ENCODE data around the gene NHLH1.
A peak's percentile ranks its signal among the peaks of the same experiment; 100 is the strongest.

NHLH1 gene

GRCh38 chr1:160415696-160416290, 48.9 kb downstream of the NHLH1 start (continued):
- no peak for TF ChIP-seq PATZ1 (CRISPR knock-in tag; IDR thresholded peaks at IDR 0.05; ENCODE audit: borderline replicate concordance)
- TF ChIP-seq TCF4 (CRISPR knock-in tag; IDR thresholded peaks at IDR 0.05; ENCODE audit: borderline replicate concordance): no peak

DNA sequence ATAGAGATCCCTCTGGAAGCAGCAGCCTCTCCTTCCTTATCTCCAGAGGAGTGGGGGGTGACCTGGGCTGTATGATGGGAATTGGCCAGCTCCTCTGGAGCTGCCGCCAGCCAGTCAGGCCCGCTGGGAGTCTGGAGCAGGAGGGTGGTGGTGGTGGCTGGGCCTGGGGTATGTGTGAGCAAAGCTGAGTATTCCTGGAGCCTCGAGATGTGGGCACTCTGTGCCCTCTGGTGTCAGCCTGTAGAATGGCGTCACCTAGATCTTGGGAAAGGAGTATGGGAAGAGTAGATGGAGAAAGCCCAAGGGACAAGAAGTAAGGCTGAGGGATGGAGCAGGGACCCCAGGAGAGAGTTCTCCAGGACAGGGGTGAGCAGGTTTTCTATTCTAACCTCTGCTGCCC, 49.5 kb downstream of the NHLH1 start:
- ATAC-seq: peak; percentile 96
- TF ChIP-seq TOX (CRISPR knock-in tag; IDR thresholded peaks at IDR 0.05; ENCODE audit: borderline replicate concordance) (no peak), PATZ1 (CRISPR knock-in tag; IDR thresholded peaks at IDR 0.05; ENCODE audit: borderline replicate concordance) (no peak), ZNF70 (CRISPR knock-in tag; IDR thresholded peaks at IDR 0.05) (no peak), PPARA (CRISPR knock-in tag; IDR thresholded peaks at IDR 0.05; ENCODE audit: borderline replicate concordance) (no peak)

GRCh38 chr1:160418483-160418882, 51.6 kb downstream of the NHLH1 start:
- ATAC-seq: no peak
- TF ChIP-seq, protein P1, sequence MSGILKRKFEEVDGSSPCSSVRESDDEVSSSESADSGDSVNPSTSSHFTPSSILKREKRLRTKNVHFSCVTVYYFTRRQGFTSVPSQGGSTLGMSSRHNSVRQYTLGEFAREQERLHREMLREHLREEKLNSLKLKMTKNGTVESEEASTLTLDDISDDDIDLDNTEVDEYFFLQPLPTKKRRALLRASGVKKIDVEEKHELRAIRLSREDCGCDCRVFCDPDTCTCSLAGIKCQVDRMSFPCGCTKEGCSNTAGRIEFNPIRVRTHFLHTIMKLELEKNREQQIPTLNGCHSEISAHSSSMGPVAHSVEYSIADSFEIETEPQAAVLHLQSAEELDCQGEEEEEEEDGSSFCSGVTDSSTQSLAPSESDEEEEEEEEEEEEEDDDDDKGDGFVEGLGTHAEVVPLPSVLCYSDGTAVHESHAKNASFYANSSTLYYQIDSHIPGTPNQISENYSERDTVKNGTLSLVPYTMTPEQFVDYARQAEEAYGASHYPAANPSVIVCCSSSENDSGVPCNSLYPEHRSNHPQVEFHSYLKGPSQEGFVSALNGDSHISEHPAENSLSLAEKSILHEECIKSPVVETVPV (CRISPR knock-in tag; IDR thresholded peaks at IDR 0.05): no peak
- TF ChIP-seq BACH2 (CRISPR knock-in tag; IDR thresholded peaks at IDR 0.05; ENCODE audit: borderline replicate concordance): no peak
- TF ChIP-seq PPARA (CRISPR knock-in tag; IDR thresholded peaks at IDR 0.05; ENCODE audit: borderline replicate concordance): no peak
- no peak for TF ChIP-seq ZFP3 (CRISPR knock-in tag; IDR thresholded peaks at IDR 0.05)
- no peak for TF ChIP-seq OSR1 (CRISPR knock-in tag; IDR thresholded peaks at IDR 0.05)
- TF ChIP-seq ARNTL (CRISPR knock-in tag; IDR thresholded peaks at IDR 0.05; ENCODE audit: borderline replicate concordance, low read depth): no peak
- no peak for TF ChIP-seq TSHZ2 (CRISPR knock-in tag; IDR thresholded peaks at IDR 0.05)
- TF ChIP-seq, protein P2, sequence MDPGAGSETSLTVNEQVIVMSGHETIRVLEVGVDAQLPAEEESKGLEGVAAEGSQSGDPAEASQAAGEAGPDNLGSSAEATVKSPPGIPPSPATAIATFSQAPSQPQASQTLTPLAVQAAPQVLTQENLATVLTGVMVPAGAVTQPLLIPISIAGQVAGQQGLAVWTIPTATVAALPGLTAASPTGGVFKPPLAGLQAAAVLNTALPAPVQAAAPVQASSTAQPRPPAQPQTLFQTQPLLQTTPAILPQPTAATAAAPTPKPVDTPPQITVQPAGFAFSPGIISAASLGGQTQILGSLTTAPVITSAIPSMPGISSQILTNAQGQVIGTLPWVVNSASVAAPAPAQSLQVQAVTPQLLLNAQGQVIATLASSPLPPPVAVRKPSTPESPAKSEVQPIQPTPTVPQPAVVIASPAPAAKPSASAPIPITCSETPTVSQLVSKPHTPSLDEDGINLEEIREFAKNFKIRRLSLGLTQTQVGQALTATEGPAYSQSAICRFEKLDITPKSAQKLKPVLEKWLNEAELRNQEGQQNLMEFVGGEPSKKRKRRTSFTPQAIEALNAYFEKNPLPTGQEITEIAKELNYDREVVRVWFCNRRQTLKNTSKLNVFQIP (CRISPR knock-in tag; IDR thresholded peaks at IDR 0.05; ENCODE audit: borderline replicate concordance, low read depth): no peak
- no peak for TF ChIP-seq GLIS3 (CRISPR knock-in tag; IDR thresholded peaks at IDR 0.05)

DNA sequence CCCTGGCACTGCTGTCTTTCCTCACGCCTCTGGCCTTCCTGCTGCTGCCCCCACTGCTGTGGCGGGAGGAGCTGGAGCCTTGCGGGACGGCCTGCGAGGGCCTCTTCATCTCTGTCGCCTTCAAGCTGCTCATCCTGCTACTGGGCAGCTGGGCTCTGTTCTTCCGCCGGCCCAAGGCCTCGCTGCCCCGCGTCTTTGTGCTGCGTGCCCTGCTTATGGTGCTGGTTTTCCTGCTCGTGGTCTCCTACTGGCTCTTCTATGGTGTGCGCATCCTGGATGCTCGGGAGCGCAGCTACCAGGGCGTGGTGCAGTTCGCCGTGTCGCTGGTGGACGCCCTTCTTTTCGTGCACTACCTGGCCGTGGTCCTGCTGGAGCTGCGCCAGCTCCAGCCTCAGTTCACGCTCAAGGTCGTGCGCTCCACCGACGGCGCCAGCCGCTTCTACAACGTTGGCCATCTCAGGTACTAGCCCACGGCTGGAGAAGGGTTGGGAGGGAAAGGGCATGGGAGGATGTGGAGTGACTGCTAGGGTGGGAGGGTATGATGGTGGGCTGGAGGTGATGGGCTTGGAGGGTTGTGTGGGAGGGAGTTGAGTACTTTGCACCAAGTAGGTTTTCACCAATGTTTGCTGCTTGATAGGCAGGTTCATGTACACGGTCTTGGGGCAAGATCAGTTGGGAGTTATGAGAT, 52.4 kb downstream of the NHLH1 start:
- no peak for ATAC-seq
- no peak for TF ChIP-seq ZC3H10 (CRISPR knock-in tag; IDR thresholded peaks at IDR 0.05)
- no peak for TF ChIP-seq ZNF8 (CRISPR knock-in tag; IDR thresholded peaks at IDR 0.05)
- TF ChIP-seq ESRRG (CRISPR knock-in tag; IDR thresholded peaks at IDR 0.05): no peak
- TF ChIP-seq ARNTL (CRISPR knock-in tag; IDR thresholded peaks at IDR 0.05; ENCODE audit: borderline replicate concordance, low read depth): no peak
- TF ChIP-seq ZFP3 (CRISPR knock-in tag; IDR thresholded peaks at IDR 0.05): no peak
- TF ChIP-seq PPARA (CRISPR knock-in tag; IDR thresholded peaks at IDR 0.05; ENCODE audit: borderline replicate concordance): no peak
- TF ChIP-seq, protein P1 (CRISPR knock-in tag; IDR thresholded peaks at IDR 0.05): no peak
- no peak for TF ChIP-seq GLIS3 (CRISPR knock-in tag; IDR thresholded peaks at IDR 0.05)
- no peak for TF ChIP-seq ZNF565 (CRISPR knock-in tag; conservative IDR thresholded peaks at IDR 0.05; ENCODE audit: low read depth)
- no peak for TF ChIP-seq RARB (CRISPR knock-in tag; IDR thresholded peaks at IDR 0.05)
- TF ChIP-seq CREB5 (CRISPR knock-in tag; IDR thresholded peaks at IDR 0.05; ENCODE audit: low read depth): no peak
- TF ChIP-seq TOX (CRISPR knock-in tag; IDR thresholded peaks at IDR 0.05; ENCODE audit: borderline replicate concordance): no peak
- TF ChIP-seq, protein P2 (CRISPR knock-in tag; IDR thresholded peaks at IDR 0.05; ENCODE audit: borderline replicate concordance, low read depth): no peak
- no peak for TF ChIP-seq ZNF70 (CRISPR knock-in tag; IDR thresholded peaks at IDR 0.05)

Data from SK-N-SH treated with all-trans-retinoic acid at 6 μM for 48 hours (cell line).